GM23338 (cell line): Measurements from ENCODE around the gene TUBB2A.

Experiments used
- CTCF ChIP-seq, 2 experiments: fragments of 200-600 bp in 1 of 2; sonication (generic) in 1 of 2; conservative IDR thresholded peaks; 2 replicates each; pipeline versions ENCODE4 v1.5.1 to v1.6.1; 2016 to 2017; ENCODE audit warnings: antibody characterized with exemption in 2 of 2, low read depth in 2 of 2, mild to moderate bottlenecking in 2 of 2, moderate library complexity in 1 of 2
- POLR2AphosphoS5 ChIP-seq: IDR thresholded peaks from 2 replicates; pipeline ENCODE4 v1.6.1; 2016; ENCODE audit warnings: antibody characterized with exemption, low read depth
- REST ChIP-seq: IDR thresholded peaks from one replicate; pipeline ENCODE4 v1.6.1; 2018; ENCODE audit warnings: antibody characterized with exemption; ENCODE audit not compliant: unreplicated experiment

- no peak for TF ChIP-seq POLR2AphosphoS5
- no peak for TF ChIP-seq REST
- no peak for TF ChIP-seq CTCF (conservative IDR thresholded peaks at IDR 0.05; ENCODE audit: low read depth in 2 of 2)
Observed at GRCh38 chr6:3108746-3109414, 48.5 kb downstream of the TUBB2A start.
